Activated CD8-positive, alpha-beta memory T cell treated with anti-CD3 and anti-CD28 coated beads for 24 hours (primary cell): Measurements from ENCODE around the gene NAT9.
A peak's percentile ranks its signal among the peaks of the same experiment; 100 is the strongest.

Experiments
- DNase-seq: peaks from one replicate; pipeline ENCODE4 v3.0.0-alpha.2; 2020

The NAT9 gene

DNA sequence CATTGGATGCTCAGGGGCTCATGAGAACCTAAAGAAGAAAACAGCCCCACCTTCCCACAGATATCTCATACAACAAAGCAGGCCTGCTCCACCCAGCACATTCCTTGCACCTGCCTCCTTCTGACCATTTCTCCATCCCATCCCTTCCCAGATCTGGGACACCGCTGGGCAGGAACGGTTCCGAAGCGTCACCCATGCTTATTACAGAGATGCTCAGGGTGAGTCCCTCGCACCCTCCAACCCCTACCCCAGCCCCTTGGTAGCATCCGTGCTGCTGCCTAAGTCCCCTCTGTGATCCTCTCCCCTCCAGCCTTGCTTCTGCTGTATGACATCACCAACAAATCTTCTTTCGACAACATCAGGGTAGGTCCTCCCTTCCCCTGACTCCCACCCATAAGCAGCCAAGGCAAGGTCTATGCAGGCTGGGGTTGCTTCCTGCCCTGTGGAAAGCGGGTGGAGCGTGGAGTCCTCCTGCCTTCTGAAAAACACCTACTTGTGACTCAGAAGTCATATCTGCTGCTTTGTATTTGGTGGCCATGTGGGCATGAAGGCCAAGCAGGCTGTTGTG is 33.1 kb downstream of the NAT9 start:
- DNase-seq, result no peak

DNA sequence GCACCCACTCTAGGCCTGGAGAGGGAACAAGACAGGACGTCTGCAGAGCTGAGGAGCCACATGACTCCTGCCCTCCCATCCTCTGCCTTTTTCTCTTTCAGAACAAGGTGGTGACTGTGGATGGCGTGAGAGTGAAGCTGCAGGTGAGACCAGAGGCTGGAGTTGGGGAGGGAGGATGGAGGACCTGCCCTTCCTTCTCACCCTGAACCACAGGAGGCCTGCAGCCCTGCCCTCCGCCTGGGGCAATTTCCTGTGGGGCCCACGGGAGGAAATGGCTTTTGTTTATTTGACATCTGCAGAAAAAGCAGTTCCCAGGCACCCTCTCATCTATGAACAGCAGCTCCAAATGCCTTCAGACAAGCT is 34.0 kb downstream of the NAT9 start:
- DNase-seq, result peak; percentile 79

- no peak for DNase-seq
Measured at GRCh38 chr17:74740641-74741387, 35.3 kb downstream of the NAT9 start.

- no peak for DNase-seq
Measured at GRCh38 chr17:74740173-74740572, 36.0 kb downstream of the NAT9 start.

- DNase-seq, result no peak
Measured at GRCh38 chr17:74739227-74739831, 36.8 kb downstream of the NAT9 start.

GRCh38 chr17:74738051-74738996 is 37.8 kb downstream of the NAT9 start:
- DNase-seq, result peak; percentile 89

DNA sequence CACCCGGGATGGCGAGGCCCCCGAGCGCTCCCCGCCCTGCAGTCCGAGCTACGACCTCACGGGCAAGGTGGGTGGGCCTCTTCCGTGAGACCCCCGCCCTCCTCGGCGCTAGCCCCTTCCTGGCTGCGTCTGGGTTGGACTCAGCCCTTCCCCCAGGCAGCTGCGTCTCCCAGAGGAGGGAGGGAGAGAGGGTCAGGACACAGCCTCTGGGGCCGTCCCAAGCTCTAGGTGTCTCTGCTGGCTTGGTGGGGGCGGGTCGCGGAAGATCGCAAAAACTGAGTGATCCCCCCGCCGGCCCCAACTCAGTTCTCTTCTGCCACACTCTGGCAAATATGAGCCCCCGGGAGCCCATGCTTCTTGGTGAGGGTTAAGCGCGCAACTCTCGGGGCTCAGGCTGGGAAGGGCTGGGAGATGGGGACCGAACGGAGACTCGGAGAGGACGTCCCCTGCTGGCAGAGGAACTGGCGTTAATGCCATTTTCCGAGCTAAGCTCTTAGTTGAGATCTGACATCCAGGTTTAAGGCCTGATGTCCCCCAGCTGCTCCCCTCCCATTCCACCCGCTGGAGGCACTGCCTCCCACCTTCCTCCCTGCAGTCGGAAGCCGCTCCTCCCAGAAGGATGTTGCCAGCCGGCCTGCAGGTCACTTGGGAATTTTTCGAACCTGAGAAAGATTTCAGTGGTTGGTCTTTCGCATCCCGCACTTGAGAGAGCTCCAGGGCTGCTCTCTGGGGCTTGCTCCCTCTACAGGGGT is 38.7 kb downstream of the NAT9 start:
- DNase-seq, result no peak

- DNase-seq, result peak; percentile 82
Measured at GRCh38 chr17:74736513-74737298, 39.4 kb downstream of the NAT9 start, which contains the start of gene RAB37. RAB37 (plus strand) TSS chr17:74737256; CDS start chr17:74737273, 17 bp downstream.

DNA sequence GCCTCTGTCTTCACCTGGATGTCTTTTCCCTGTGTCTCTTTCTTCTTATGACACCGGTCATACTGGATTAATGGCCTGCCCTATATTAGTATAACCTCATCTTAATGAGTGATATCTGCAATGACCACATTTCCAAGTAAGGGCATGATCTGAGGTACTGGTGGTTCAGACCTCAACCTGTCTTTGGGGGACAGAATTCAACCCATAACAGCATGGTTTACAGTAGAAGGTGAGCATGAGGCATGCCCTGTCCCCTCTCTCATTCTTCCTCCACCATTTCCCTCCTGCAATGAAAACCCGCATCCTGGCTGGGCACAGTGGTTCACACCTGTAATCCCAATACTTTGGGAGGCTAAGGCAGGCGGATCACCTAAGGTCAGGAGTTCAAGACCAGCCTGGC is 41.9 kb downstream of the NAT9 start:
- DNase-seq, result no peak

GRCh38 chr17:74733365-74734122 is 42.6 kb downstream of the NAT9 start:
- no peak for DNase-seq

GRCh38 chr17:74732042-74732867 is 43.9 kb downstream of the NAT9 start:
- DNase-seq, result no peak

DNA sequence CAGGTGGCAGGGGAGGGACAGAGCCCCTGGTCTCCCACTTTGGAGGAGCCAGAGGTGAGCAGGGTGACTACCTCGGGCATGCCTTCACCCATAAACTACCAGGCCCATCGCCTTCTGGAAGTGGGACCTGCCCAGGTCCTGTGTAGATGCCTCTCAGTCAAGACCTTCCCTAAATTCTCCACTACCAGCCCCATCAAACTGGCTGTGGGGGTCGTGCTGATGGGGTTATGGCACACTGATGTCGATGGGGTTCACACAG is 44.9 kb downstream of the NAT9 start:
- no peak for DNase-seq

- no peak for DNase-seq
Measured at GRCh38 chr17:74730491-74731346, 45.4 kb downstream of the NAT9 start.

GRCh38 chr17:74729866-74730265 is 46.3 kb downstream of the NAT9 start:
- DNase-seq, result no peak

- DNase-seq, result no peak
Measured at GRCh38 chr17:74729368-74729767, 46.8 kb downstream of the NAT9 start.

- DNase-seq, result no peak
Measured at GRCh38 chr17:74728702-74729075, 47.5 kb downstream of the NAT9 start.

DNA sequence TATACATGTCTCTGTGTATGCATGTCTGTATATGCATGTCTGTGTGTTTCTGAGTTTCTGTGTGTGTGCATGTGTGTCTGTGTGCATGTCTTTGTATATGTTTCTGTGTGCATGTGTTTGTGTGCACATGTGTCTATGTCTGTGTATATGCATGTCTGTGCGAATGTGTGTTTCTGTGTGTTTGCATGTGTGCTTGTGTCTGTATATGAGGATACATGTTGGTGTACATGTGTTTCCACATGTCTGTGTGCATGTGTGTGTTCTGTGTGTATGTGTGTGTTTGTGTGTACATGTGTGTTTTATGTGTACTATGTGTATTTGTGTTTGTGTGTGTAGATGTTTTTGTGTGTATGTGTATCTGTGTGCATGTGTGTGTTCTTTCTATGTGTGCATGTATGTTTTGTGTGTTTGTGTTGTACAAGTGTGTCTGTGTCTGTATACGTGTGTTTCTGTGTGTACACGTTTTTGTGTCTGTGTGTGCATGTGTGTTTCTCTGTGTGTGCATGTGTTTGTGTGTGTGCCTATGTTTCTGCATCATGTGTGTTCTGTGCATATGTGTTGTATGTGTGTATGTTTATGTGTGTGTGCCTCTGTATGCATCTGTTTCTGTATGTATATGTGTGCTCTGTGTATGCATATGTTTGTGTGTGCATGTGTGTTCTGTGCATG is 48.0 kb downstream of the NAT9 start:
- DNase-seq, result no peak

GRCh38 chr17:74725111-74725510 is 51.0 kb downstream of the NAT9 start:
- DNase-seq, result no peak

- no peak for DNase-seq
Measured at GRCh38 chr17:74723891-74724290, 52.3 kb downstream of the NAT9 start.
